RCC 7860 (cell line): ENCODE measurements around the gene ARPIN.
"Not testable (repeated sequence)": the region's sequence is repeated elsewhere in the genome, so short reads cannot be mapped to it uniquely, and the experiment has no call there.

Experiments used
- DNase-seq: peaks from one replicate; pipeline ENCODE4 v3.0.0-alpha.2; 2015; ENCODE audit warnings: low spot score
- FAIRE-seq: peaks from 2 replicates; lab custom pipeline; 2012; peaks lifted over from hg19 to GRCh38; lab: Jason Lieb, UNC

ARPIN gene

DNA sequence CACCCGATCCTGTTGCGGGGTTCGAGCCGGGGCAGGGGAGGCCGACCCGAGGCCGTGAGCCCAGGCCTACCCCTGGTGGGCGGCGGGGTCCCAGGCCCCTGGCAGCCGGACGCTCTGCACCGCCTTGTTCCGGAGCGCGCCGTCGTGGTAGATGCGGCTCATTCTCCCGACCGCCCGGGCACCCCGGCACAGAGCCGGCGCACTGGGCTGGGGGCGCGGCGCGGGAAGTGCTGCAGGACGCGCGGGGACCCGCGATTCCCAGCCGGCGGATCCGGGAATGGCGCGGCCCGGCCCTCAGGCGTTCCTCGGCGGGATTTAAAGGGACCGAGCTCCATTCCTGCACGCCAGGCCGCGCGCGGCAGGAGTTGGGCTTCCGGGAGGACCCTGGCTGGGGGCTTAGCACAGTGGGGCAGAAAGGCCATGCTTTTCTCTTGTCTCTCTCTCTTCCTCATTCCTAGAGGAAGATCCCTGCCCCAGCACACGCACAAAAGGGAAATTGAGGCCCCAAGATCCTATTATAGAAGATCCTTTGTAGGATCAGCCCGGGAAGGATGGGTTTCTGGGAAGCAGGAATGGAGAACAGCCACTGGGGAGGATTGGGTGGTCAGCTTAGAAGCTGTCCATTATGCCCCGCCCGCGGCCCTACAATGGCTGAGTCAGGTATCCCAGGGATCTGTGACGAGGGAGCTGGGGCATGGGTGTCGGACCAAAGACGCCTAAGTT, at the start of gene ARPIN:
Gene ARPIN (minus strand): TSS at position 279 of the 723 bp plus-strand sequence. CDS start 117 bp downstream, at position 162.
- DNase-seq (no peak), FAIRE-seq (no peak)

DNA sequence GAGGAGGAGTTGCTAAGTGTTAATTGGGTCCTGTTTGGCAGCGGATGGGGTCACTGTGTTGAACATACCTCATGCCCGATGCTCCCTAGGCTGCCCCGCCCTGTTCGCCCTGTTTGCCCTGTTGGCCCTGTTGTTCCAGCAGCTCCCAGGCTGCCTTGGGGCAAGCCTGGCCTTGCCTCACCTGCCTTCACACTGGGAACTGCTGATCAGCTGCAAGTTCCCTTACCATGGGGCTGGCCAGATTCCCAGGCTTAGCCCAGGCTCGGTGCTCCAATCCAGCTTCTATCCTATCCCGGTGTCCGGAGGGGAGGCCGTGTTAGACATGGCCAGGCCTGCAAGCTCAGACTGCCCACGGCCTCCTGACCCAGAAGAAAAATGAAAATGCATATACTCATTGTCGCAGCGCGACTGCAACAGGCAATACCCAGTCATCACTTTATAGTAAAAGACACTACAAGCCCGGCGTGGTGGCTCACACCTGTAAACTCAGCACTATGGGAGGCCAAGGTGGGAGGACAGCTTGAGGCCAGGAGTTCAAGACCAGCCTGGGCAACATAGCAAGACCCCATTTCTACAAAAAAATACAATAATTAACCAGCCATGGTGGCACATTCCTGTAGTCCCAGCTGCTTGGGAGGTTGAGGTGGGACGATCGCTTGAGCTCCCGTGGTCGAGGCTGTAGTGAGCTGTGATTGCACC, 45.5 kb upstream of the ARPIN start:
- no peak for FAIRE-seq

DNA sequence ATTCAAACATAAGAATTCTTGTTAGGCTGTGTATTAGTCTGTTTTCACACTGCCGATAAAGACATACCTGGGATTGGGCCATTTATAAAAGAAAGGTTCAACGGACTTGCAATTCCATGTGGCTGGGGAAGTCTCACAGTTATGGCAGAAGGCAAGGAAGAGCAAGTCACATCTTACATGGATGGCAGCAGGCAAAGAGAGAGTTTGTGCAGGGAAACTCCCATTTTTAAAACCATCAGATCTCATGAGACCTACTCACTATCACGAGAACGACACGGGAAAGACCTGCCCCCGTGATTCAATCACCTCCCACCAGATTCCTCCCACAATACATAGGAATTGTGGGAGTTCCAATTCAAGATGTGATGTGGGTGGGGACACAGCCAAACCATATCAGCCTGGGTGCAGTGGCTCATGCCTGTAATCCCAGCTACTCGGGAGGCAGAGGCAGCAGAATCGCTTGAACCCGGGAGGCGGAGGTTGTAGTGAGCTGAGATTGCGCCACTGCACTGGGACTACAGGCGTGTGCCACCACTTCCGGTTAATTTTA, 42.8 kb upstream of the ARPIN start:
- not testable (repeated sequence) for DNase-seq

More for the DNA sequence above, 45.5 kb upstream of the ARPIN start:
- no peak for DNase-seq

DNA sequence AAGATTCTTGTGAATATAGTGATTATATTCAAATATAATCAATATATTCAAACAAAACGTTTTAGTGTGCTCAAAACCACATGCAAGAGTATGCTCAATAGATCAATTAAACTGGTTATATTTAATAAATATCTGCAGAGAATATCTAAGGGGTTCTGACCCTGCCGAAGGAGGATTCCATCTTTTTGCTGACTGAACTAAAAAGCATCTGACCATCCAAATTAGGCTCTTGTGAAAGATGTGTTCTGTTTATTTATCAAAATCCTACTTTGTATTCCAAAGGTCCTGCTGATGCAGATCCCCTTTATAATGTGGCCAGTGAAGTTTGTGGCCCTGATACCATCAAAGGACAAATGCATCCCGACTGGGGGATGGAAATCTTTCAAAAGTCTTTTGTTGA, 41.8 kb upstream of the ARPIN start:
- no peak for FAIRE-seq
- no peak for DNase-seq

More for the DNA sequence above, 42.8 kb upstream of the ARPIN start:
- not testable (repeated sequence) for FAIRE-seq

DNA sequence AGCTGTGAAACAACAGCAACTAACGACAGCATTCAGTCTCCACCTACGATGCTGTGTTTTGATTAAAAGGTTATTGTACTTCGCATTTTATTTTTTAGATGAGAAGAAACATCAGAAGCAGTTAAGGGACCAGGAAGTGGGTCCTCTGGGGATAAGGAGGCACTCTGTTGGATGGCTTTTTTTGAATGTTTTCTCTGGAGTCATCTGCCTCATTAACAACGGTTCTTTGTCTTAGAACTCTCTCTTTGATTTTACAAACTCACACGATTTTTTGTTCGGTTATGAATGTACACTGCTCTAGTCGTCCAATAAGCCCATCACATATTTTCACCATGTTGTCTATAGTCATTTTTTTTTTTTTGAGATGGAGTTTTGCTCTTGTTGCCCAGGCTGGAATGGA, 36.0 kb upstream of the ARPIN start:
- FAIRE-seq (no peak), DNase-seq (no peak)

DNA sequence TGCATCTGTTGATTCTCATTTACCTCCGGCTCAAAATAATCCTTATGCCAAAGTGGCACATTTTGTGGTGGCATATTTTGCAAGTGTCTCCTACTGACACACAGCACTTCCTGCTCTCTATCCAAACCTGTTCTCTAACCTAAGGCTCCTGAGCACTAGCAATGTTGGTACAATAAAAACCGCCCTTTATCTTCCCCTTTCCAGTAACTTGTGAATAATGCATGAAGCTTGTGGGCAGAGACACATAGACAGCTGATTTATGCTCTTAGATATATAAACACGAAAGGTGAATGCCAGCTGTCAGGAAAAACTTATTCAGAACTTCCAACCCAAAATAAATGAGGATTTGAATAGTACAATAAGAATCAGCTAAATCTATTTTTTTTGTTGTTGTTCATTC, 34.6 kb upstream of the ARPIN start:
- FAIRE-seq (no peak), DNase-seq (no peak)

DNA sequence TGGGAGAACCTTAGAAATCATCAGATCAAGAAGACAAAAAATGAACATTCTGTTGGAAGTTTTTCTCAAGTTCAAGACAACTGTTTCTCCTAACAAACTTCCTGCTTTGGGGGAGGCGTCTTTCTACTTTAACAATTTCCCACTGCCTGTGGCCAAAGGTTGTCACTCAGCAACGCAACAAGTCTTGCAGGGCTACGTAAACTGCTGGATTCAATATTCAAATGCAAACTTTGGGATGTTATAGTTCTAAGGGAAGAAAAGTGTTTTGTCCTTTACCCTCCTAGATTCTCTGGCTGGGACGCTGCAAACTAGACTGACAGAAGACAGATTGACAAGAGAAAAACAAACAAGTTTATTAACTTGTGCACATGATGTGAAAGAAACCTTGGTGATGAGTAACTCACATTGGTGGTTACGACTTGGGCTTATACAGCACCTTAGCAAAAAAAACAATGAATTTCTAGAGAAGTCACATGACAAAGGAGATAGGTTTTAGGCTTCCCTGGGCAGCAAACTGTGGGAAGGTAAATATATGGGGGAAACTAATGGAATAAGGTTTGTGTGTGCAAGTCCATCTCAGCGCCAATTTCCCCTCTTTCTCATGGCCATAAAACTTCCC, 34.0 kb upstream of the ARPIN start:
- DNase-seq (no peak), FAIRE-seq (no peak)

DNA sequence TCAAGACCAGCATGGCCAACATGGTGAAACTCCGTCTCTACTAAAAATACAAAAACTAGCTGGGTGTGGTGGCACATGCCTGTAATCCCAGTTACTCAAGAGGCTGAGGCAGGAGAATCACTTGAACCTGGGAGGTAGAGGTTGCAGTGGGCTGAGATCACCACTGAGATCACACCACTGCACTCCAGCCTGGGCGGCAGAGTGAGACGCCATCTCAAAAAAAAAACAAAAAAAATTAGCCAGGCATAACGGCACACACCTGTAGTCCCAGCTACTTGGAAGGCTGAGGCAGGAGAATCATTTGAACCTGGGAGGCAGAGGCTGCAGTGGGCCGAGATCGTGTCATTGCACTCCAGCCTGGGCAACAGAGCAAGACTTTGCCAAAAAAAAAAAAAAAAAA, 31.0 kb upstream of the ARPIN start:
- FAIRE-seq, DNase-seq: not testable (repeated sequence)

DNA sequence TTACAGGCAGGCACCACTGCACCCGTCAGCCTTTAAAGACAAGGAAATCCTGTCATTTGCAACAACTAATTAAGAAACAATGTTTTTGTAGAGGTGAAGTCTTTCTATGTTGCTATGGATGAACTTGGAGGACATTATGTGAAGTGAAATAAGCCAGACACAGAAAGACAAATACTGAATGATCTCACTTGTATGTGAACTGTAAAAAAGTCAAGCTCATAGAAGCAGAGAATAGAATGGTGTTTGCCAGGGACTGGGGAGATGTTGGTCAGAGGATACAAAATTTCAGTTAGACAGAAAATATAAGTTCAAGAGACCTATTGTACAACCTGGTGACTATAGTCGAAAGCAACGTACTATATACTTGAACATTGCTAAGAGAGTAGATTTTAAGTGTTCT, 27.2 kb upstream of the ARPIN start:
- FAIRE-seq: no peak
- no peak for DNase-seq

DNA sequence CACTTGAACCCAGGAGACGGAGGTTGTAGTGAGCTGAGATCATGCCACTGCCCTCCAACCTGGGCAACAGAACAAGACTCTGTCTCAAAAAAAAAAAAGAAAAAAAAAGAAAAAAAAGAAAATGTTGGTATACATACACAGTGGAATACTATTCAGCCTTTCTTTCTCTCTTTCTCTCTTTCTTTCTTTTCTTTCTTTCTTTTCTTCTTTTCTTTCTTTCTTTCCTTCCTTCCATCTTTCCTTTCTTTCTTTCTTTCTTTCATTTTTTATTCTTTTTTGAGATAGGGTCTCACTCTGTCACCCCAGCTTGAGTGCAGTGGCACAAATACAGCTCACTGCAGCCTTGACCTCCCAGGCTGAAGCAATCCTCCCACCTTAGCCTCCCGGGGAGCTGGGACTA, 26.6 kb upstream of the ARPIN start:
- not testable (repeated sequence) for DNase-seq, FAIRE-seq

DNA sequence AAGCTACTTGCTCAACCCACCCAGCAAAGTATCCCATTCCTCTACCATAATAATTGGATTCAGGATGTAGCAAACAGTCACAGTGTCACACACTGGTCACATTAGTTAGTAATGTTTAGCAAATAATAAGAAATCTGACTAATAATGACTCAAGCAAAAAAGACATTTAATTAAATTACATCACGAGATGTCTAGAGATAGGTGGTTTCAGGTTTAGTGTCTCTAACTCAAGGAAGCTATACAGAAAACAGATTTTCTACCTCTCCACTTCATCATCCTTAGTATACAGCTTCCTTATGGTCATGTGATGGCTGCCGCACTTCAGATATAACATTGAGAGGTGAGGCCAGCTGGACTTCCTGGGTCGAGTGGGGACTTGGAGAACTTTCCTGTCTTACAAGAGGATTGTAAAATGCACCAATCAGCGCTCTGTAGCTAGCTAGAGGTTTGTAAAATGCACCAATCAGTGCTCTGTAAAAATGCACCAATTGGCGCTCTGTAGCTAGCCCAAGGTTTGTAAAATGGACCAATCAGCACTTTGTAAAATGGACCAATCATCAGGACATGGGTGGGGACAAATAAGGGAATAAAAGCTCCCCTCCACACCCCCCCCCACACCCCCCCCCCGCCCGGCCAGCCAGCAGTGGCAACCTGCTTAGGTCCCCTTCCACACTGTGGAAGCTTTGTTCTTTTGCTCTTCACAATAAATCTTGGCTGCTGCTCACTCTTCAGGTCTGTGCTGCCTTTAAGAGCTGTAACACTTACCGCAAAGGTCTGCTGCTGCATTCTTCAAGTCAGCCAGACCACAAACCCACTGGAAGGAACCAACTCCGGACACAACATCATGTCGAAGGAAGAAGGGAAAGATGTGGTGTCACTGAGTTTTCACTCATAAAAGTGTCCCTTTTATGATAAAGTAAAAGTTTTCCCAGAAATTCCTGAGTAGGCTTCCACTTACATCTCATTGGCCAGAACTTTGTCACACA, 24.9 kb upstream of the ARPIN start:
- DNase-seq (no peak), FAIRE-seq (no peak)

DNA sequence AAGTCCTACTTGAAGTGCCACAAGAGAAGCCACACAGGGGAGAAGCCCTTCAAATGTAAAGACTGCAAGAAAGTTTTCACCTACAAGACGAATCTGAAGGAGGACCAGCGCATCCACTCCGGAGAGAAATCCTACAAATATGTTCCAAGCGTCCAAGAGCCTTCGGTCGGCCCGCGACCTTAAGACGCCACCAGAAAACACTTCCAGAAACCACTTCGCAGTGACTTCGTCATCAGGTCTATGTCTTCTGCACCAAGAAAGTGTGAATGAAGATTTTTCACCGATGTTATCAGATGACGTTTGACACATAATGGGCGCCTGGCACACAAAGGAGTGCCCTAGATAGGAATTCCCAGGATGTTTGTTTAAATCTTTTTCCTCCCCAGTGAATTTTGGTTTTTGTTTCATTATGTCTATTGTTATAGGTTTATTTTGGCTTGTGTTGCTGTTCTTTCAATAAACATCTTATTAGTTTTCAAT, 24.1 kb upstream of the ARPIN start:
- FAIRE-seq: no peak
- no peak for DNase-seq

DNA sequence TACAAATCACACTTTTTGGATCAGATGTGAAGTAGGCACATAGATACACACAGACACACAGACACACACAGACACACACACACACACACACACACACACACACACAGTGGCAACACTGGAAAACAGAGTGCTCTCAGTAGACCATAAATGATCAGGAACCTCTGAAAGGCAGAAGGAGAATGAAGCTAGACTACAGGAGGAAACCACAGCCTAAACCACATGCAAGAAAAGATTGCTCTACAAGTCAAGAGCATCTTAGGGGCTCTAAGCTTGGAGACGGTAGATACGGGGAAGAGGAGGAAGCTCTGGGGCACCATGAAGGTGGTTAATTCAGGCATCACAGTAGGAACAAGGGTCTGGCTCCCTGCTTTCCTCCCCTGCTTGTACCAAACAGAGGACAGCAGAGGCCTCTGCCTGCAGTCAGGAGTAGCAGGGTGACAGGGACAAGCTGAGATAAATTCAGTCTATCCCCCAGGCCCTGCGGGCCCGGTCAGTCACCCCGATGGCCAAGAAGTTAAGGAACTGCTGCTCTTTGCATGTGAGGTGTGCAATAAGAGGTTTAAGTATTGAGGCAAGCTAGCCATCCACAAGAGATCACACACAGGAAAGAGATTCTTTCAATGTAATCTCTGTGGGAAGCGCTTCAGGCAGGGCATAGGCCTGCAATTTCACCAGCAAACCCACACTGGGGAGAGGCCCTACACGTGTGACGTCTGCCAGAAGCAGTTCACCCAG, 23.5 kb upstream of the ARPIN start:
- DNase-seq (no peak), FAIRE-seq (no peak)

DNA sequence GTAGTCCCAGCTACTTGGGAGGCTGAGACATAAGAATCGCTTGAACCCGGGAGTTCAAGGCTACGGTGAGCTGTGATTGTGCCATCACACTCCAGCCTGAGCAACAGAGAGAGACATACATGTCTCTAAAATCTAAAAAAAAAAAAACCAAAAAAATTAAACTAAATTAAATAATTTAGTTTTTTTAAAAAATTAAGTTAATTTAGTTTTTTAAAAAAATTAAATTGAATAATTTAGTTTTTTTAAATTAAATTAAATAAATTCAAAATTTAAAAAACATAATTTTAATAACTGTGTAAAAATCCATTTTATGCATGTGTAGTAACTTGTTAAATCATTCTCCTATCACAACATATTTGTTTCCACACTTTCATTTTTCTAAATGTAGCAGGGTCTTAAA, 20.1 kb upstream of the ARPIN start:
- peak; percentile 64 for FAIRE-seq
- no peak for DNase-seq

DNA sequence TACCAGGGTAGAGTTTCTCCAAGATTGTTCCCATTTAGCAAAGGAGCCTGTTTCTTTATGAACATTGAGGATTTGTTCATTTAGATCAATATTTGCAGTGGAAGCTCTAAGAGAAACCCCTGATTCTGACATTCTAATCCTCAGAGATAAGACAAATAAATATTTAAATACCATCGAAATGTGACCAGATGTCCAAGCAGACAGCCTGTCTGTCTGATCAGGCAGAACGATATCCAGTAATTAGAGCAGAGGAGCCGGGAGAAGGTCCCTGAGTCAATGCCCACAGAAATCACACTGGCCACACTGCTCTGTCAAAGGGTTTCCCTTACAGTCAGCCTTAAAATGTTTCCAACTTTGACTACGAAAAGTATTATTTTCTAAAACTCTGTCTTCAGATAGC, 15.7 kb upstream of the ARPIN start:
- no peak for DNase-seq
- FAIRE-seq: no peak

DNA sequence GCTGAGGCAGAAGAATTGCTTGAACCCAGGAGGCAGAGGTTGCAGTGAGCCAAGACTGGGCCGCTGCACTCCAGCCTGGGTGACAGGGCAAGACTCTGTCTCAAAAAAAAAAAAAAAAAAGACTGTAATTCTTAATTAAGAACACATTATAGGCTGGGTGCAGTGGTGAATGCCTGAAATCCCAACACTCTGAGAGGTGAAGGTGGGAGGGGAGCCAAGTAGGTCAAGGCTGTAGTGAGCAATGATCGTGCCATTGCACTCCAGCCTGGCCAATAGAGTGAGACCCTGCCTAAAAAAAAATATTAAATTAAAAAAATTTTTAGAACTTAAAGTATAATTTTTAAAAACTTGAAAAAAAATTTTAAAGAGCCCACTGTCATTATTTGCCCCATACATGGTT, 13.4 kb upstream of the ARPIN start:
- FAIRE-seq: no peak

DNA sequence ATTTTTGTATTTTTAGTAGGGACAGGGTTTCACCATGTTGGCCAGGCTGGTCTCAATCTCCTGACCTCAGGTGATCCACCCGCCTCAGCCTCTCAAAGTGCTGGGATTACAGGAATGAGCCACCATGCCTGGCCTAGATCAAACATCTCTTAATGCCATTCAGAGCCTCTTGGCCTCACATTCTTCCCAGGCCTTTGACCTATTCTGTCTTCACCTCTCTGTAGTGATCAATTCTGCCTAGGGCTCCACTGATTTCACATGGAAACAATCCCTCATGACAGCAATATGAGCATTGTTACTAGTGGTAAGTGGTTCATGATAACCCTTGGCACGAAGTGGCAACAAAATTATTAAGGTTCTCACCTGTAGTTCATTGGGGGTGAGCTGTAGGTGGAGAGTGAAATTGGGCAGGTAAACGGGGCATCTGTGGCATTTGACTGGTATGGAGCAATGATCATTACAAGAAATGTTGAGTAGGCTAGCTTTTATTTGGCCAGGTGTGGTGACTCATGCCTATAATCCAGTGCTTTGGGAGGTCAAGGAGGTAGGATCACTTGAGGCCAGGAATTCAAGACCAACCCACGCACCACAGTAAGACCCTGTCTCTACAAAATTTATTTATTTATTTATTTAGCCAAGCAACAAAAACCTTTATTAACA, 4.8 kb upstream of the ARPIN start:
- DNase-seq (no peak), FAIRE-seq (no peak)

More for the DNA sequence above, 13.4 kb upstream of the ARPIN start:
- no peak for DNase-seq

DNA sequence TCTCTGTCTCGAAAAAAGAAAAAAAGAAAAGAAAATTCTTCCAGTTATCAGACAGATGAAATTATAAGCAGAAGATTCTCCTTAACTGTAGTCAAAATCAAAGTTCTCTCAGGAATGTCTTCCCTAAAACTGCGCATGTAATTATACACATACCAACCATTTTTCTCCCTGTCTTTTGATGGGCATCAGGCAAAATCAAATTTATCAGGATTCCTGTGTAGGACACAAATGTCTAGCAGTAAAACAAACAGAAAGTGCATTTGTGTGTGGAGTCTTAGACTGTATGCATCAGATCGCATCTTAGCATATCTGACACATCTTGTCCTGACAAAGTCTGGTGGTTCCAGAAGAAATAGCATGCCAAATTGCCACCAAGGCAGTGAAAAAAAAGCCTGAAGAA, 3.9 kb upstream of the ARPIN start:
- no peak for FAIRE-seq
- DNase-seq: no peak

DNA sequence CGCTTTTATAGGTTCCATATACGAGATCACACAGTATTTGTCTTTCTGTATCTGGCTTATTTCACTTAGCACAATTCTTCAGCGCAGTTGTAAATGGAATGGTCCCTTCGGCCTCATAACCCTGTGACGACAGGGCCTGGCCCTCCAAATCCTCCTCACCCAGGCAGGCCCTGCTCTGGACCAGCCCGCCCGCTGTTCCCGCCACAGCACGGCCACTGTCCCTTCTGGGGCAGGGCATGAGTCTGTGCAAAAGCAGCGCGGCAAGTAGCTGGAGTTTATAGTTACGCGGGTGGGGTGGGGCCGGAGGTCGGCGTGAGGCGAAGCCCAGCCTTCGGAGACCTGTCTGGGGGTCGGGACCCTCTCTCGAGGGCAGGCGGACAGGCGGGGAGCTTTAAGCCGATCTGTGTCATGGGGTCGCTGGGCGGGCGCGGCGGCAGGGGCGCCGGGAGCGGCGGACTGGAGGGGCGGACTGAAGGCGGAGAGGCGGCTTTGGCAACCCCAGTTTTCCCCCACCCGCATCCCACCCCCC, 543 bp downstream of the ARPIN start:
- FAIRE-seq: no peak
- no peak for DNase-seq
